ENCODE results near the gene RPL39L. TPM values are rescaled to one million over a fixed set of nuclear protein-coding genes. Genes with fewer than 3 reads are reported as not detected.
A peak's percentile ranks its signal among the peaks of the same experiment; 100 is the strongest.
"Not testable (repeated sequence)": the region's sequence is repeated elsewhere in the genome, so short reads cannot be mapped to it uniquely, and the experiment has no call there.

The RPL39L gene
- 76.5 and 111 TPM in 2 replicates for total RNA-seq (2014; rRNA removed; shearing (Covaris generic); ENCODE audit: low replicate concordance)

DNA sequence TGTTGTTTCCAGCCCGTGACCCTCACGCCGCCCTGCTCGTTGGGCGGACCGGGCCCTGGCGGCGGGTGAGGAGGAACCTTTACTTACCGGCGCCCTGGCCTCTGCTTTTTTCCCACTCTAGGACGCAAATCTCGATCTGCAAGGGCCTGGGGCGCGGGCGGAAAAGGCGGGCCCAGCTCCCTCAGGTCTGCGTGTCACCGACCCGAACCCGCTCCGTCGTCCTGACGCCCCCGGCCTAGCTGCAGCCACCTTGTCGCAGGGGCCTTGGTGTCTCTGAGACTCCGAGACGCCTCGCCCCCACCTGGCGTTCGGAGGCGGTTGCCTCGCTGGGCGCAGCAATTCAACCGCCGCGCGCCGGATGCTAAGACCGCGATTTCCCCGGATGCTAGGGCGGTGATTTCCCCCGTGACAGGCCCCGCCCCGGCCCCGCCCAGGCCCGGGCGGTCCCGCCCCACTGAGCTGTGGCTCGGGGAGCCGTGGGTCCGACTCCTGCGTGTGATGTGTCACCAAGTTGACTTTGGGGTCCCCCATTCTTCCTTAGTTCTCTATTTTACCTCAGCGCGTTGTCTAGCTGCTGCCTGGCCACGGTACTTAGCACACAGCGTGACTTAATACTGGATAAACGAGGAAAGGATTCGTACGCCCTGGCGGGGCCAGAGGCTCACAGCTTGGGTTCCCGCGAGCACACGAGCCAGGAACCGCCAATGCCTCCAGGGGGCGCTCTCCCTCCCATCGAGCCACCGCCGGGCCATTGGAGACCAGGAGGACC lies at the start of gene RPL39L:
Gene RPL39L (minus strand): TSS at position 371 of the 769 bp plus-strand sequence. CDS start 18,196 bp downstream, outside the sequence.
- peak; percentile 85 for DNase-seq (ENCODE audit: low read depth)
- in situ Hi-C loops (cut with HindIII; ENCODE audit: low pct_unique_long_range_greater_than_20kb, low sequenced_read_pairs) = no loop called here

DNA sequence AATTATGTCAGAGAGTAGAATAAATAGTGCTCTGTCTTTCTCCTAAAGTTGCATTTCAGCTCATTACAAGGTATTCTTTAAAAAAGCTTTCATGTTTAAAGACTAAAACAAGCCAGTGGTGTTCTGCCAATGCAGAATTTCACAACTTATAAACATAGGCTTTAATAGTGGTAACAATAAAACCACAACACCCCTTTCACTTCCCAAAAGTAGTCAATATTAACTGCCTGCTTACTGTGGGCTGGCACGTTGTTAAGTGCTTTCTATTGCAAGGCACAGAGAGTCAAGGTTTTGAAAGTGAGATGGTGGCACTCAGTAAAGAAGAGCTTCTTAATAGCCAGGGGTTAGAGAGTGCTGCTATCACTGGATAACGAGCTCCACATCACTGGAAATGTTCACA lies 49.6 kb upstream of the RPL39L start:
- in situ Hi-C loops (cut with HindIII; ENCODE audit: low pct_unique_long_range_greater_than_20kb, low sequenced_read_pairs) = no loop called here
- no peak for DNase-seq (ENCODE audit: low read depth)

- DNase-seq (ENCODE audit: low read depth) = no peak
- in situ Hi-C loops (cut with HindIII; ENCODE audit: low pct_unique_long_range_greater_than_20kb, low sequenced_read_pairs) = no loop called here
Measured at GRCh38 chr3:187186801-187187421, 47.6 kb upstream of the RPL39L start.

DNA sequence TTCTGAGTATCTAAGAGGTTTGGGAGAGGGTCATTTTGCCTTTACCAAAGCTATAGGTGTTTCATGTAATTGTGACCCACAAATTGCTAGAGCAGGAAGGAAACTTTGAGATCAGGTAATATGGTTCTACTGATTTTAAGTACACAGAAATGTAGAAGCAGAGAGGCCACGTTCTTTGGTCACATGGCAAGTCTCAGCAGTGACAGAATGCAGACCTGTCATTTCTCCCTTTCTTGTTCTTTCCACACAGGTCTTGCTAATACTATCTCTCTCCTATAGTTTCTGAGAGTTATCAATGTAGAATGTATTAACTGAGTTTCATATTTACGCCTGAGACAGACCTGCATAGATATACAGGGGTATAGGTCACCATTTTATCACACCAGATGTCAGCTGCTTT lies 47.1 kb upstream of the RPL39L start:
- in situ Hi-C loops (cut with HindIII; ENCODE audit: low pct_unique_long_range_greater_than_20kb, low sequenced_read_pairs) = no loop called here
- DNase-seq (ENCODE audit: low read depth) = no peak

- in situ Hi-C loops (cut with HindIII; ENCODE audit: low pct_unique_long_range_greater_than_20kb, low sequenced_read_pairs) = no loop called here
- no peak for DNase-seq (ENCODE audit: low read depth)
Measured at GRCh38 chr3:187185759-187186158, 46.5 kb upstream of the RPL39L start.

- in situ Hi-C loops (cut with HindIII; ENCODE audit: low pct_unique_long_range_greater_than_20kb, low sequenced_read_pairs) = no loop called here
- no peak for DNase-seq (ENCODE audit: low read depth)
Measured at GRCh38 chr3:187183903-187184302, 44.6 kb upstream of the RPL39L start.

GRCh38 chr3:187183210-187183862 lies 44.0 kb upstream of the RPL39L start:
- DNase-seq (ENCODE audit: low read depth) = no peak
- in situ Hi-C loops (cut with HindIII; ENCODE audit: low pct_unique_long_range_greater_than_20kb, low sequenced_read_pairs) = no loop called here

DNA sequence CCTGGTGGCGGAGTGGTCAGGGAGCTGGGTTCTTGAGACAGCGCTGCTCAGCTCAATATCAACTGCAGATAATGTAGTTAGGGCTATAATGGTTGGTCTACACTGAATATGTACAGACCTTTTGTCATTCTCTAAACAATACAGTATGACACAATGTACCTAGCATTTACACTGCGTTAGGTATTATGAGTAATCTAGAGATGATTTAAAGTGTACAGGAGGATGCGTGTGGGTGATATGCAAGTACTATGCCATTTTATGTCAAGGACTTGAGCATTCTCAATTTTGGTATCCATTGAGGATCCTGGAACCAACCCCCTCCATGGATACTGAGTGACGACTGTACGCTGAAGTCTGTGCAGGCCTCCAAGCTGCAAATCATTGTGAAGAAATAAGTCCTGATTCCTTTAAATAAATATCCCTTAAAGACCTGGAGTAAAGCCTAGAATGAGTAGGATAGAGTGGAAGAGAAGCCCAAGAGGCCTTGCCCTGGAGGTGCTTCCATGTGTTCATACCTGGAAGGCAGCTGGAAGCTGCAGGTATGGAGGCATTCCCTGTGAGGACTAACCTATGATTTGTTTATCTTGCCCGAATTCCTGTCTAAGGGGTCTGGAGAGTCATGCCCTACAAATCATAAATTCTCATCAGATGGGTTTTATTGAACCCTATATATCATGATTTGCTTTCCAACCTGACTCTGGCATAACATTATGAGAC lies 42.3 kb upstream of the RPL39L start:
- in situ Hi-C loops (cut with HindIII; ENCODE audit: low pct_unique_long_range_greater_than_20kb, low sequenced_read_pairs) = no loop called here
- DNase-seq (ENCODE audit: low read depth) = no peak

- in situ Hi-C loops (cut with HindIII; ENCODE audit: low pct_unique_long_range_greater_than_20kb, low sequenced_read_pairs) = no loop called here
- DNase-seq (ENCODE audit: low read depth) = no peak
Measured at GRCh38 chr3:187172929-187173328, 33.6 kb upstream of the RPL39L start.

GRCh38 chr3:187170911-187171310 lies 31.6 kb upstream of the RPL39L start:
- DNase-seq (ENCODE audit: low read depth); in situ Hi-C loops (cut with HindIII; ENCODE audit: low pct_unique_long_range_greater_than_20kb, low sequenced_read_pairs): not testable (repeated sequence)

DNA sequence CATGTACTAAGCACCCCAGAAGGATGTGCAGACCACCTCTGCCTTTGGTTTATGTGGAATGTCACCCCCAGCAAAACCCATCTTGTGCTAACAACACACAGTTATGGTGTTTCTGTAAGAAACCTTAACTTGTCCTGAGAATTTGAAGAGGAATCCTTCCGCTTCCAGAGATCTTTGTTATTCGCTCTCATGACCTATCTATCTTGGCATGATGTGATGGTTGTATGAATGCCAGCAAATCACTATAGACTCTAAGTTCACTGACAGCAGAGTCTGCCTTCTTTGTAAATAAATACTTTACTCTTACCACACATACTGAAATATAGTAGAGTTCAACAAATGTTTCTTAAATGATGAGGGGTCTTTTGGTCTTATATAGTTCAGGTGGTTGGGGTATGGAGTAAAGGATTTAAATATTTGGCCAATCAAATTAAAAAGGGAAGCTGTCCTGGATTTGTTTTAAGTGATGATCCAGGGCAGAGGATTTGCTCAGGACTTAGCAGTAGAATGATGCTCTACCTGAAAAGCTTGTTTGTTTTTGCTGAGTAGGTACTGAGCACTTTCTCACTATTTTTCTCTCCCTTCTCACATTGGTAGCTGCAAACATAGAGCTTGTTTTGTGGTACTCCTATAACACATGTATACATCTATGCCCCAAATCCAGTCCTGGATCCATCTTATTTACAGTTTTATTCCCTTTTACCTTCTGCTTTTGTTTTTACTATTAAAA lies 30.1 kb upstream of the RPL39L start:
- in situ Hi-C loops (cut with HindIII; ENCODE audit: low pct_unique_long_range_greater_than_20kb, low sequenced_read_pairs) = no loop called here
- DNase-seq (ENCODE audit: low read depth) = no peak

DNA sequence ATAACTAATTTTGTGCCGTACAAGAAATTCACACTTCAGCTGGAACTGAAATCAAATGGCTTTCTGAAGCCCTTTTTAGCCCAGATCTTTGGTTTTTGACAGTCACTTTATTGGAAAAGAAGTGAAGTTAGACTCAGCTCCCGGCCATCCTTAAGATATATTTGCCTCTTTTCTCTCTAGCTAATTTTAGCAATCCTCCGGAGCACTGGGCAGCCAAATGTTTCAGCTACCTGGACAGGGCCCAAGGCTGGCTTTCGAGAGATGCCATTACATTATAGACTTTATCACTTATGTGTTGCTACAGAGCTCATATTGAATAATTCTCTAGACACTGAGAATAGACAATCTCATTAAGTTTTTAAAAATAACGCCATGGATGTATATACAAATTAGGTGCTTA lies 28.5 kb upstream of the RPL39L start:
- no peak for DNase-seq (ENCODE audit: low read depth)
- in situ Hi-C loops (cut with HindIII; ENCODE audit: low pct_unique_long_range_greater_than_20kb, low sequenced_read_pairs) = no loop called here

- in situ Hi-C loops (cut with HindIII; ENCODE audit: low pct_unique_long_range_greater_than_20kb, low sequenced_read_pairs) = no loop called here
- DNase-seq (ENCODE audit: low read depth) = no peak
Measured at GRCh38 chr3:187166750-187167149, 27.5 kb upstream of the RPL39L start.

DNA sequence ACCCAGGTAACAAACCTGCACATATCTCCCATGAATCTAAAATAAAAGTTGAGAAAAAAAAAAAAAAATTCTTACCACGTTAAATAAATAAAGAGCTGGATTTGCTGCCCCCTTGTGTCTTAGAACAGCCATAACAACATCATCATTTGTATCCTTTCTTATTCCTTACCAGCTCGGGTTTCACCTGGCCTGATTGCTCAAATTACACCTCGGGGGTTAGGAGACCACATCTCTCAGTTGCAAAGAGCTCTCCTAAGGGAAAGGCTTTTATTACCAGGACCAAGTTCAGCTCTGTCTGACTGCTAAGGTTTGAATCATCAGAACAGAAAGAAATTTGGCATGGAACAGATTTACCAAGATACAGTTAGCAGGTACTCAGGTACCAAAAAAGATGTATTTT lies 25.8 kb upstream of the RPL39L start:
- DNase-seq (ENCODE audit: low read depth) = peak; percentile 64
- in situ Hi-C loops (cut with HindIII; ENCODE audit: low pct_unique_long_range_greater_than_20kb, low sequenced_read_pairs) = no loop called here

- in situ Hi-C loops (cut with HindIII; ENCODE audit: low pct_unique_long_range_greater_than_20kb, low sequenced_read_pairs) = no loop called here
- no peak for DNase-seq (ENCODE audit: low read depth)
Measured at GRCh38 chr3:187162265-187162953, 23.1 kb upstream of the RPL39L start.

- in situ Hi-C loops (cut with HindIII; ENCODE audit: low pct_unique_long_range_greater_than_20kb, low sequenced_read_pairs) = no loop called here
- DNase-seq (ENCODE audit: low read depth) = no peak
Measured at GRCh38 chr3:187161556-187161955, 22.3 kb upstream of the RPL39L start.

- in situ Hi-C loops (cut with HindIII; ENCODE audit: low pct_unique_long_range_greater_than_20kb, low sequenced_read_pairs) = no loop called here
- DNase-seq (ENCODE audit: low read depth) = no peak
Measured at GRCh38 chr3:187150599-187150998, 11.3 kb upstream of the RPL39L start.

- DNase-seq (ENCODE audit: low read depth) = no peak
- in situ Hi-C loops (cut with HindIII; ENCODE audit: low pct_unique_long_range_greater_than_20kb, low sequenced_read_pairs) = no loop called here
Measured at GRCh38 chr3:187150186-187150585, 10.9 kb upstream of the RPL39L start.

Measured in Caki2 (cell line).